ENCODE measurements around the gene CBX2. TPM values are rescaled to one million over a fixed set of nuclear protein-coding genes. Genes with fewer than 3 reads are reported as not detected.

Gene CBX2
- total RNA-seq, 4 donors from 2014 or later = 0.81 to 2.5 (median 2.0) TPM

GRCh38 chr17:79829004-79829403, 51.1 kb downstream of the CBX2 start:
- peaks cover 31% of the 10 kb centered on the region for H3K27me3 ChIP-seq
- no peak overlapping the region for H3K27ac ChIP-seq
- no peak overlapping the region for H3K4me3 ChIP-seq
- H3K36me3 ChIP-seq = peaks cover 0 to 12% of the 10 kb centered on the region in 2 donors
- no peaks in the 10 kb centered on the region for H3K9me3 ChIP-seq
- ATAC-seq = no peak
- H3K4me1 ChIP-seq = peaks cover 5 to 39% (median 19%) of the 10 kb centered on the region in 3 donors
- WGBS, 2 donors (ENCODE audit: low coverage in 1 of 2) = 73 to 83% methylated on average over 1 to 2 of the region's 2 CpGs
- TF ChIP-seq CTCF (IDR thresholded peaks at IDR 0.05) (no peak), POLR2AphosphoS5 (IDR thresholded peaks at IDR 0.05) (no peak), POLR2A (IDR thresholded peaks at IDR 0.05) (no peak), EP300 (IDR thresholded peaks at IDR 0.05) (no peak)

- Histone ChIP-seq H3K4me1 (peaks cover 5 to 39% (median 19%) of the 10 kb centered on the region in 3 donors), H3K9me3 (no peaks in the 10 kb centered on the region), H3K4me3 (no peak overlapping the region), H3K27ac (no peak overlapping the region), H3K36me3 (peaks cover 0 to 16% of the 10 kb centered on the region in 2 donors), H3K27me3 (peaks cover 31% of the 10 kb centered on the region)
- WGBS, 2 donors (ENCODE audit: low coverage in 1 of 2) = 14 to 70% methylated on average over 1 to 2 of the region's 2 CpGs
- no peak for ATAC-seq
- TF ChIP-seq POLR2A (IDR thresholded peaks at IDR 0.05) (no peak), CTCF (IDR thresholded peaks at IDR 0.05) (no peak), EP300 (IDR thresholded peaks at IDR 0.05) (no peak), POLR2AphosphoS5 (IDR thresholded peaks at IDR 0.05) (no peak)
Measured at GRCh38 chr17:79829457-79829856, 51.5 kb downstream of the CBX2 start.

GRCh38 chr17:79830303-79830702, 52.4 kb downstream of the CBX2 start:
- Histone ChIP-seq H3K27me3 (peaks cover 25% of the 10 kb centered on the region), H3K36me3 (peaks cover 0 to 25% of the 10 kb centered on the region in 2 donors), H3K9me3 (no peaks in the 10 kb centered on the region), H3K27ac (no peak overlapping the region), H3K4me1 (peaks cover 5 to 41% (median 19%) of the 10 kb centered on the region in 3 donors), H3K4me3 (no peak overlapping the region)
- TF ChIP-seq POLR2AphosphoS5 (IDR thresholded peaks at IDR 0.05) (no peak), CTCF (IDR thresholded peaks at IDR 0.05) (no peak), POLR2A (IDR thresholded peaks at IDR 0.05) (no peak), EP300 (IDR thresholded peaks at IDR 0.05) (no peak)
- no peak for ATAC-seq
- WGBS, 2 donors (ENCODE audit: low coverage in 1 of 2) = no CpG with 5 or more reads among the region's 8 CpGs

GRCh38 chr17:79830763-79831264, 52.9 kb downstream of the CBX2 start:
- H3K27me3 ChIP-seq = peaks cover 20% of the 10 kb centered on the region
- no peak for ATAC-seq
- H3K4me1 ChIP-seq = peaks cover 5 to 46% (median 19%) of the 10 kb centered on the region in 3 donors
- 80 to 90% methylated on average over 2 of the region's 8 CpGs for WGBS, 2 donors (ENCODE audit: low coverage in 1 of 2)
- TF ChIP-seq EP300 (IDR thresholded peaks at IDR 0.05) (no peak), CTCF (IDR thresholded peaks at IDR 0.05) (no peak), POLR2AphosphoS5 (IDR thresholded peaks at IDR 0.05) (no peak), POLR2A (IDR thresholded peaks at IDR 0.05) (no peak)
- no peak overlapping the region for H3K27ac ChIP-seq
- H3K36me3 ChIP-seq = peaks cover 0 to 28% of the 10 kb centered on the region in 2 donors
- no peaks in the 10 kb centered on the region for H3K9me3 ChIP-seq
- no peak overlapping the region for H3K4me3 ChIP-seq
